NOMO-1 (cell line): Measurements from ENCODE around the gene KIFC3.

Source experiments
- DNase-seq, 2 experiments: peaks; one replicate each; lab custom pipeline; 2025; ENCODE audit not compliant: unreplicated experiment in 2 of 2; lab: John Stamatoyannopoulos, UW

The KIFC3 gene

DNA sequence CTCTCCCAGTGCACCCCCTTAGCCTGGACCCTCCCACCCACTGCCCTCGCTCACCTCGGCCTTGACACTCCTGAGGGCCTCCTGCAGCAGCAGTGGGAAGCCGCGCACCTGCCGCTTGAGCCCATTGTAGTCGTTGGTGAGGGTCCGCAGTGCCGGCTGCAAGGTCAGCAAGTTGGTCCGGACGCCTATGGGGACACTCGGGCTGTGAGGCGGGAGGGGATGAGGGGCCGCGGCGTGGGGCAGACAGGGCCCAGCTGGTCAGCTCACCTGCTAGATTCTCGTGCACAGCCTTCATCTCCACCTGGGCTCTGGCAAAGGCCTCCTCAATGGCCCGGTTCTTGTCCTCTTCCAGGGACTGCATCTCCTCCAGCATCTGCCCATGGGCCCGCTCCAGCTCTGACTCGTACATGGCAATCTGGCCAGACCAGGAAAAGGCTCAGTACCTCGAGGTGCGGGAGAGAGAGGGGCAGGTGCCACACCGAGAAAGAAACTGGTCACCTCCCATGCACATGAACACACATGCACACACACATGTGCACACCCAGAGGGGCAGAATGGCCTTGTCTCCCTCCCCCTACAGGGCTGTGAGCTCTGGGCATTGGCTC lies 32.6 kb downstream of the KIFC3 start:
- no peak for DNase-seq

DNA sequence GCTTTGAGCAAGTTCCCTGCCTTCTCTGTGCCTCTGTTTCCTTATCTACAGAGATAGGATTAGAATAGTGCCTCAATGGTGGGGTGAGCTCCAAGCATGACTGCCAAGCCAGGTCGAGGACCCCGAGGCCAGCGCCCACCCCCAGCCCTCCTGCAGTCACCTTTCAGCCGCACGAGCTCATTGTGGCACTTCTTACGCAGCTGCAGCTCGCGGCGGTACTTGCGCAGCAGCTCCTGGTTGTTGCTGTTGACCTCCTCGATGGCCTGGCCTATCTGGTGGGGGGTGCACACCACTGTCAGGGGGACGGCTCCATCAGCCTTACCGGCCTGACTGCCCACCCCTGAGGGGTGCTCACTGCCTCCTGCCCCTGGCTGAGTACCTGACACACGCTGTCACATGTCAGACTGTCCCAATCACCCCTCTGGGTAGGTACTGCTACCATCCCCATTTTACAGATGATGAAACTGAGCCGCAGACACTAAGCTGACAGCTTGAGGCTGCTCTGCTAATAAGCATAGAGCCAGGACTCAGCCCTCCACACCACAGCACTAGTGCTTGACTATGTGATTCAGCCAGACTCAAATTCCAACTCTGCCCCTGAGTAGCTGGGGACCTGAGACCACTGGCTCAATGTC lies 35.5 kb downstream of the KIFC3 start:
- DNase-seq, result no peak

DNA sequence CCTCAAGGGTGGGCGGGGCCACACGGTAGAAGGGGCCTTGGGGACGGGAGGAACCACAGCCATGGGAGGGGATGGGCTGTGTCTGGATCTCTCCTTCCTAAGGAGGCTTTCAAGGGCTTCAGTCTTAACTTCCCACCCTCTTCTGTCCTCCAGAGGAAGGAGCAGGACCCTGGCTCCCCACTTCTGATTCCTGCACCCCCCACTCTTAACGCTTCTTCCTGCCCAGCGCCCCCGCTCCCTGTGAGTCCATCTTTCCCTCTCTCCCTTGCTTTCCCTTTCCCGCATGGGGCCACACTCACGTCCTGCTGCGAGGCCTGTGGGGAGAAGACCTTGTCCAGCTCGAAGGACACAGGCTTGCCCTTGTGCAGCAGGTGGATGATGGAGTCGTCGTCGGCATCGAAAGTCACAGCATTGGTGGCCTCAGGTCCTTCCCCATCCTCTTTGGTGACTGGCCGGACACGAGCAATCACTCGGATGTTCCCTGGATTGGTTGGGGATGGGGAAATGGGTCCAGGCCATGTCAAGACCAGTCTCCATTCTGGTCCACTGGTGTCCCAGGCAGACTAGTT lies 37.0 kb downstream of the KIFC3 start:
- DNase-seq, result no peak

DNA sequence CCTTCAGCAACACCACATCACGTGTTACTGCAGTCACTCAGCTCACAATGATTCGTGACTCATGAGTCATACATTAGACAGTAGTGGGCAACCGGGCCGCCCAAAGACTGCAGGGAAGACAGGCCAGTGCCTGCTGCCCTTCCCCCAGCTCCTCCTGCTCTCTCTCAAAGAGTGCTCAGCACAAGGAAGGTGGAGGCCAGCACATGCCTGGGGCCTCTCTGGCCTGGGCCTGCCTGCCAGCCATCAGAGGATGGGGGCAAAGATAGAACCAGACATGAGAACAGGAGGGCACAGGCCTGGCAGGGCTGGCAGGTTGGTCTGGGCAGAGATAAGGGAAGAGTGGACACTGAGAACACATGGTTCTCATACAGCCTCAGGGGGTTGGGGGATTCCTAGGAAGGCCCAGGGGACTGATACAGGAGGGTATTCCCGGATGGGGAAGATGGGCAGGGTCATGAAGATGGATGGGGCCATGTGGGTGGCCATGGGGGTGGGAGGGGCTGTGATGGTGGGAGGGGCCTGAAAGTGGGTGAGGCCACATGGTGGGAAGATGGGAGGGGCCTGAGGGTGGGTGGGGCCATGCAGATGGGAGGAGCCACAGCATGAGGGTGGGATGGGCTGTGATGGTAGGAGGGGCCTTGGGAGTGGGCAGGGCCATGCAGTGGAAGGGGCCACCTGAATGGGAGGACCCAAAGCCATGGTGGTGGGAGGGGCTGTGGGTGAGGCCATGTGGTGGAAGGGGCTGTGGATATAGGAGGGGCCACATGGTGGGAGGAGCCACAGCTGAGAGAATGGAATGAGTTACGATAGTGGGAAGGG lies 37.7 kb downstream of the KIFC3 start:
- DNase-seq, result peak in 1 of 2 experiments; percentile 7

DNA sequence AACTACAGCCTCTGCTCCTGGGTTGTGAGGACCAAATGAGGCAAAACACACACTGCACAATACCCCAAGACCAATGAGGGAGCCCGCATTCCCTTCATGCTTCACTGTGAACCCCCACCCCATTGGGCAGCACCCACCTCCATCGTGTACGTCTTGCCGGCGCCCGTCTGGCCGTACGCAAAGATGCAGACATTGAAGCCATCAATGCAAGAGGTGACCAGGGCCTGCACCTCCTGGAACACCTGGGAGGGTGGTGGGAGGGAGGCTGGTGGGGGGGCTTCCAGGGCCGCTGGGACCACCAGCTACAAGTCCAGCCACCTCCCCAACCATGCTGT lies 38.3 kb downstream of the KIFC3 start:
- DNase-seq, result no peak

DNA sequence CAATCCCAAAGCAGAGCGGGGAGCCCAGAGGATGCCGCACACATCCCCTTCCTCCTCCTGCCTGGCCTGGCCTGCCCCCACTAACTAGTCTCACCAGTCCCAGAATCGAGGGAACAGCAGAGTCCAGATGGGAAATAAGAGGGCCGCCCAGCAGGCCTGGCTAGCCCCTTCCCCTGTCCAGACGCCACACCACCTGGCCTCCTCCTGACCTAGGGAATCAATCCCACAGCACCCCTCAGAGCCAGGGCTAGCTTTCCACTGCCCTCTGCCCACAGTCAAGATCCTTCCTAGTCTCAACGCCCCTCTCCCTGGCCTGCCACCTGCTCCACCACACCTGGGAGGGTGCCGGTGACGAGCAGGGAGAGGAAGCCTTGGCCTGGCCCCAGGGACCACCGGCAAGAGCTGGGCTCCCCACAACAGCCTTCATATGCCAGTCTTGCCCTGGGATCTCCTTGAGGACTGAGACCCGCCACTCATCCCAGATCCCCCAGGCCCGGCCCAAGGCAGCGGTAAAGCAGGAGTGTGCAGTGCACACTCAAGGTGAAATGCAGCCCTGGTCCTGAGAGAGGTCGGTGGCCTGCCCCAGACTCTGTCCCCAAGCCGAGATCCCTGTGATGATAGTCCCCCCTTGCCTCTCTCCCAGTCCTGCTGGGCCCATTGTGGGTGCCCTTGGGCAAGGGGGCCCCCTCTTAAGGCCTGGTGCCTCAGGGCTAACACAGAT lies 38.8 kb downstream of the KIFC3 start:
- no peak for DNase-seq

DNA sequence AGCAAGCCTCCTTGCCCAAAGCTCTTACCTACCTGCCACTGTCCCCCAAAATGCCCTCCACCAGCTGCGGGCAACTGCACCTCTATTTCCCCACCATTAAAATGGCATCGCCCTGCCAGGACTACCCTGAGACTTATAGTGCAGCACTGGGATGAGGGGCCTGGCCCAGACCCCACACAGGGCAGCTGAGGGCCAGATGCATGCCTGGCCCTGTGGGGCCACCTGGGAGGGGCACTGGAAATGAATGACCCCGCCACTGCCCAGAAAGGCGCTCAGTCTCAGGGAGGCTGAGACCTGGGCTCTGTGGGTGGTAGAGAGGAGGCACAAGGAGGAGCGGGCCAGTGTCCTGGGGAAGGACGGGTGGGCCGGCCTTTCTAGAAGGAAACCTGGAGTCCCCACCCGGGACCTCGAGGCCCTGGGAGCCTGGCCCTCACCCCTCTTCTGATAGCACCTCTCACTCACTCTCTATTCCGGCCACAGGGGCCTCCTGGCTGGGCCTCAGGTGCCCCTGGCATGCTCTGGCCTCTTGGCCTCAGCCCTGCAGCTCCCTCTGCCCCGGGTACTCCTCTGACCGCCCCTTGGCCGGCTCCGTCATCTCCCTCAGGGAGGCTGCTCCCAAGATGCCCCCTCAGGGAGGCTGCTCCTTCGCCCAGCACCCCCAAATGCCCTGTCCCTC lies 39.8 kb downstream of the KIFC3 start:
- no peak for DNase-seq

DNA sequence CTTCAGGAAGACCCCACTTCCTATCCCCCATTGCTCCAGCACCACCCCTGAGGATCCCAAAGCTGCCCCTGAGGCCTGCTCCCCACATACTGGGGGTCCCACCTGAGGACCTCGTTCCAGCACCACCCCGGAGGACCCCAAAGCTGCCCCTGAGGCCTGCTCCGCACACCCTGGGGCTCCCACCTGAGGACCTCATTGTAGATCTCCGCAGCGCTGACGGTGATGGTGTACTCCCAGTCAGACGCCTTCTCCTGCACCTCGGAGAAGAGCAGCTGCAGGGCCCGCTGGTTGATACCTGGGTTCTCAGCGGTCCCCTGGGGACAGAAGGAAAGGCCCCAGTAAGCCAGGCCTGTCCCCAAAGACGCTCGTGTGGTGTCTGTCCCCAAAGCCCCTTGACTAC lies 40.3 kb downstream of the KIFC3 start:
- no peak for DNase-seq

DNA sequence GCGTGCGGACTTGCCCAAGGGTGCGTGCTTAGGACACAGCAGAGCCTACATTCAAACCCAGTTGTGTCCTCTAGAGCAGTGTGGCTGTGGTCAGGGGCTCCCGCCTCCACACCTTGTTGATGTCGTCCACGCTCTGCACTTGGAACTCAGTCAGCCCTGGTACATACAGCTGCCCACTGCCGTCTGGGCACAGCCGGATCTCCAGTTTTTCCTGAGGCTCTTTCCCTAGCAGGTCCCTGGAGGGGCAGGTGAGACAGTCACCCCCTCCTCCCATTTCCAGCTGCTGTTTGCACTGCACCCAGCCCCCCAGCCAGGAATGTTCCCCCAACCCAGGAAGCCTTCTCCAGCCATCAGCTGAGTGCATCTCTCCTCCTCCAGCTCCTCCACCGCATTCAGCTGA lies 41.0 kb downstream of the KIFC3 start:
- no peak for DNase-seq

DNA sequence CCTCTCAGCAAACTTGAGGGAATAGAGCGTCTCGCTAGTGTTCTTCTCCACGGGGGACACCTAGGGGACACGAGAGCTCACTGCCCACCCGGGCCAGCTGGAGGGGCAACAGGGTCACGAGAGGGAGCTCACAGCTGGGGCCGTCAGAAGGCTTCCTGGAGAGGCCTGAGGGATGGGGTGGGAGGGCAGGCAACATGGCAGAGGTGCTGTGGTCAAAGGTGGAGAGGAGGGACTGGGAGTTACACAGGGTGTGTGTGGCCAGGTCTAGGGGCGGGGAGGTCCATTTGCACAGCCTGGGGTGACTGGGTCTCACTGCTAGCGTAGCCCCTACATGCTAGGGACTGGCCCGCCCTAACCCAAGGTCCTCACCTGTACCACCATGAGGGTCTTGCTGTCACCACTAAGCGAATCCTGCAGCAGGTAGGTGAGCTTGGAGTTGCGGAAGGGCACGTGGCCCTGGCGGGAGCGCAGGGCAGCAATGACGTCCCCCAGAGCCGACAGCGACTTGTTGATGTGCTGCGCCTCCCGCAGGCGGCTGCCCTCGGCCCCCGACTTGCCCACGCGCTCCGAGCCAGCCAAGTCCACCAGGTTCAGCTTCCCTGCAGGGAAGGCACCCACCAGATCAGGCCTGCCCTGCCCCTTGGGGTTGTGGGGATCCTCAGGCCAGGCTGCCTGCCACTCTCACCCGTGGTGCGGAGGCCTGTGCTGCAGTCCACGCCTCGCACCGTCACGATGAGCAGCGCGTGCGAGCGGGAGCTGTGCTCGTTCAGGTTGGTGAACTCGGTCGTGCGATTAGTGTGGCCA lies 41.7 kb downstream of the KIFC3 start:
- no peak for DNase-seq

DNA sequence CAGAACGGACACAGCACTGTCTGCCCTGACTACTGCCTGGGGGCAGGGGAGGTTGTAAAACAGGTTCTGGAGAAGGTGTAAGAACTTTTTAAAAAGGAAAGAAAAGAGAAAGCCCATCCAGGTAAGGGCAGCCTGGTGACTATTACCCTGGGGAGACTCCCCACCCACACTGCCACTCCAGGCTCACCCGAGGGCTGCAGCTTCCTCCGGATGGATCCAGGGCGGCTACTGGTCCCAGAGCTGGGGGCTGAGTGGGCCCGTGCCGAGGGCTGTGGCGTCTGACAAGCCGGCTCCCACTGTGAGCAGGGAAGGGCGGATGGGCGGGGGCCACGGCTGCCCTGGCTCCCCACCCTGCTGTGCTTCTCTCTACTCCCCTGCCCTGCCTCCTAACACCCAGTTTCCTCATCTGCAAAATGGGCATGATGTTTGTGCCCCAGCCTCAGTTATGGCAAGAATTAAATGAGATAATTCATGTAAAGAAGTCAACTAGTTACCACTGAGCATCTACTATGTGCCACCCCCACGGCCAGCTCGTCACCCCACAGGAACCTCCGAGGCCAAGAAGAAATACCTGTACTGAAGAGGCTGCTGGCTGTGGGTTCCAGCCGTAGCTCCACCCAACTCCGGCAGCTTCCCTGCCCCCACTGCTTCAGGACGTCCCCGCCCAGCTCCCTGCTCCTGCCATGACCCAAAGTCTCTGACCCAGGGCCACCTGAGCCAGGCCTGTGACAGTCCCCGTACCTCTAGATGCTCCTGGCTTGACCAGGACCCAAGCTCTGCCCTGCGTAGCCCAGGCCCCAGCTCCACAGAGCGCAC lies 42.5 kb downstream of the KIFC3 start:
- no peak for DNase-seq

DNA sequence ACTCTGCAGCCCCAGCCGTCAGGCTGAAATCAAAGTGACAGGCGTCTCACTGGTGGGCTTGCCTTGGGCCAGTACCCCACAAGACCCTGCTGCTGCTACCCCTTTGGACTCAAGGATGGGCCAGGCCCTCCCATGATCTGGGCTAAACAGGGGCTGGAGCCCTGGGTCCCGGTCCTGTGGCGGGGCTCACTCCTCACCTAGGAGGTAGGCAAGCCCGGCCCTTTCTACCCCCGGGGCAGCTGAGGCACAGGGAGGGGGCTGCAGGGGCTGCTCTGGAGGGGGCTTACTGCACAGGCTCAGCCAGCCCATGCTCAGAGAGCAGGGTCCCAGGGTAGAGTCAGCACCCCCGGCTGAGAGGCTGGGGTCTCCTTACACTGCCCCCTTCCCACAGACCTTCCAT lies 43.2 kb downstream of the KIFC3 start:
- no peak for DNase-seq

DNA sequence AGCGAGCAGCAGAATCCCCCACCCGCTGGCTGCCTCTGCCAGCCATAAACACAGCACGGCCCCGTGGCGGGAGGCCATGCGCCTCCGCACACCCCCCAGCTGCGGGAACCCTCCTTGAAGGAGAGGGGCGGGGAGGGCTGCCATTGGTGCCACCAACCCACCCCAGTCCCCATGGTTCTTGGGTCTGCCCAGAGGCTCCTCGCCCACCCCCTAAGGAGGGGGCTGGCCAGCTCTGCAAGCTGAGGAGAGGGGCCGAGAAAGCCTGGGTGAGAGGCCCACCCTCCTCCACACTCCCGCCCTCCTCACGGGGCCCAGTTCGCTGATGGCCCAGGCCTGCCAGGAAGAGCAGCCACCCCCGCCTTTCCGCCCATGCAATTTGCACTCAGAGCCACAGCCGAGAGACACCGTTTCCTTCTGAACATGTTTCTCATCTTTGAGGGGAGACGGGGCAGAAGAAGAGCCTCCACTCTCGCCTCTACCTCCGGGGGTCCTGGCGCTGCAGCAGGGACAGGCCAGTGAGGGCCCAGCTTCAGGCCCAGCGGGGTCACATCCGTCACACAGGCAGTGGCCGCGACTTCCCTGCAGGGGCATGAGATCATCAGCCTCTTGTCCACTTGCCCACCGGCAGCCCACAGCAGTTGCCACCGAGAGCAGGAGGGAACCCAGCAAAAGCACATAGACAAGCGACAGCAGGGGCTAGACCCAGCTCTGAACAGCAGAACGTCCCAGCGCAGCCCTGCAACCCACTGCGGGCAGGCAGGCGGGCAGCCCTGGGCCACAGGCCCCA lies 43.8 kb downstream of the KIFC3 start:
- no peak for DNase-seq

DNA sequence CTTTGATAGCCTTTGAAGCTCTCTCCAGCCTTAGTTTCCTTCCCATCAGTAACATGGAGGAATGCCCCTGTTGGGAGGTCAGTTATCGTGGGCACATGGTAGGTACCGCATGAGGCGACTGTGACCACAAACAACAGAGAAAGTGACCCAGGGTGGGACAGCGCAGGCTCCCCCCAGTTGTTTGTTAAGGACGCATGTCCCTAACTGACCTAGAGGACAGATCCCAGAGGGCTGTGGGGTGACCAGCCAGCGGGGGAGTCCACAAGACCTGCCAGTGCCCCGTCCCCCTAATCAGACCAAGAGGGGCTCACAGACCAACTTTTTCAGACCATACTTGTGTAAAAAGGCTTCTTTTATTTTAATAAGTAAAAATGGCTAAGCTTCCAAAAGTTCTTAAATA lies 44.4 kb downstream of the KIFC3 start:
- no peak for DNase-seq

DNA sequence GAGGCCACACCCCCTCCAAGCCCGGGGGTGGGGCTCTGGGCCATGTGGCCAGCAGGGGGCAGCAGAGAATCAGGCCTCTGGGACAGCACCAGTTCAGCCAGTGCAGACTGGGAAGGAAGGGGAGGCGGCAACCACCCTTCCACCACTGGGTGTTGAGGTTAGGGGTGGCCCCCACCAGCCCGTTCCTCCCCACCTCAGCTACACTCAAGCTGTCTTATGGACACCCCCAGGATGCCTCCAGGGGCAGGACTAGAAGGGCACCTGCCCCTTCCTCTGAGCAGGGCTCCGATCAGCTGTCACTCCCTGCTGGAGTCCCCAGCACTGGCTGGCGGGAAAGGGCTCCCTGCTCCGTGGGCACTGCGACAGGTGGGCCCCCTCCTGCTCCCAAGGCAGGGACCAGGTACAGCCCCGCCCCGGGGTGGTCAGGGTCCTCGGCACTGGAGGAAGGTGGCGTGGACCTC lies 44.9 kb downstream of the KIFC3 start:
- DNase-seq, result peak; percentile 35 to 54

DNA sequence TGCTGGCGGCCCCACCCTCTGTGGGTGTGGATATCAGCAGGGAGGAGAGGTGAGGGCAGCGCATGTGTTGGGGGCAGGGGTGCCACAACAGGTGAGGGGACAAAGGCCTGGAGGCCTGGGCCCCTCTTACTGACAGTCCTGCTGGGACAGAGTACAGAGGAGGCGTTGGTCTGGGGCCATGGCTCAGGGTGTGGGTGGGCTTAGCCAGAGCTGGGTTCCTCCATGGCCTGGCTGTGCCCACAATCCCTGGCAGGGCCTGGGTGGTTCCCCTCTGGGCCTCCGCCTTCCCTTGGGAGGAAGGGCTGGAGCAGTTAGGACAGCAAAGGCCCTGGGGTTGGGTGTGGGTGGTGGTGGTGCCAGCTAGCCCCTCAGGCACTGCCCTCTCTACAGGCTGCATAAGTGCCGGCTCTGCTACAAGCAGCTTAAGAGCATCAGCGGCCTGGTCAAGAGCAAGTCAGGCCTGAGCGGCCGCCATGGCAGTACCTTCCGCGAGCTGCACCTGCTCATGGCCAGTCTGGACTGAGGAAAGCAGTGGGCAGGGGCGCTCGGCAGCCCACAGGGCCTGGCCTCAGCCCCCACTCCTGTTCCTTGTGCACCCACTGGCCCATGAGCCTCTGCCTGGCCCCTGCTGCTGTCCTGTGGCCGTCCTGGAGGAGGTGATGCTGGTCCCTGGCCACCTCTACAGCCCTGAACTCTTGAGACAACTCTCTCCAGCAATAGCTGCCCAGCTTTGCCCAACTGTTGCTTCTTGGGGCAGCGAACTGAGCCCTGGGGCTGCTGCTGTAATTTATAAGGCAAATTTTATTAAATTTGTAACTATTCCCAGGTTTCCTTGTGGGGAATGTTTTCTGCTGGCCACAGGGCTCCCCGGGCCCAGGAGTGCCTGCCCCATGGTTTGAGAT lies 45.6 kb downstream of the KIFC3 start:
- no peak for DNase-seq
